ENCODE results near the gene SUGCT.

The SUGCT gene

DNA sequence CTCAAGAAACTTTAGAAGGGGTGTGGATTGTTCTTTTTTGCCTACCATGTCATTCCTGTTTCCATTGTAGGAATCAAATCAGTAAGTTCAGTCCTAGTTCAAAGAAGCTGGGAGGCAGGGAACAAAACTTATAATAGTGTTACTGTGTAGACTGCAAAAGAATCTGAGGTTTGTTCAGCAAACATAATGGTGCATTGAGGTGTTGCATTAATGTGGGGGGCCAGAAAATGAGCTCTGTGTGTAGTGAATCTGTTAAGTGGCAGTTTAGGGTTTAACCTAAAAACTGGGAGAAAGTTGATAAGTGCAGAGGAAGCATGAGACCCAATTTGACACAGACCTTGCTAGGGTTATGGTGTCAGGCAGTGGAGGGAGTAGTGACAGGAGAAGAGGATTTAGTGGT, 197.7 kb downstream of the SUGCT start:
- TF ChIP-seq CTCF (IDR thresholded peaks at IDR 0.05; ENCODE audit: low read depth, low read length) = no peak
- DNase-seq (ENCODE audit: extremely low read depth, low read depth) = no peak

- TF ChIP-seq CTCF (IDR thresholded peaks at IDR 0.05; ENCODE audit: low read depth, low read length) = no peak
- no peak for DNase-seq (ENCODE audit: extremely low read depth, low read depth)
These were observed 207.0 kb downstream of the SUGCT start for GRCh38 chr7:40341836-40342235.

- no peak for DNase-seq (ENCODE audit: extremely low read depth, low read depth)
- no peak for TF ChIP-seq CTCF (IDR thresholded peaks at IDR 0.05; ENCODE audit: low read depth, low read length)
These were observed 211.7 kb downstream of the SUGCT start for GRCh38 chr7:40346554-40346953.

DNA sequence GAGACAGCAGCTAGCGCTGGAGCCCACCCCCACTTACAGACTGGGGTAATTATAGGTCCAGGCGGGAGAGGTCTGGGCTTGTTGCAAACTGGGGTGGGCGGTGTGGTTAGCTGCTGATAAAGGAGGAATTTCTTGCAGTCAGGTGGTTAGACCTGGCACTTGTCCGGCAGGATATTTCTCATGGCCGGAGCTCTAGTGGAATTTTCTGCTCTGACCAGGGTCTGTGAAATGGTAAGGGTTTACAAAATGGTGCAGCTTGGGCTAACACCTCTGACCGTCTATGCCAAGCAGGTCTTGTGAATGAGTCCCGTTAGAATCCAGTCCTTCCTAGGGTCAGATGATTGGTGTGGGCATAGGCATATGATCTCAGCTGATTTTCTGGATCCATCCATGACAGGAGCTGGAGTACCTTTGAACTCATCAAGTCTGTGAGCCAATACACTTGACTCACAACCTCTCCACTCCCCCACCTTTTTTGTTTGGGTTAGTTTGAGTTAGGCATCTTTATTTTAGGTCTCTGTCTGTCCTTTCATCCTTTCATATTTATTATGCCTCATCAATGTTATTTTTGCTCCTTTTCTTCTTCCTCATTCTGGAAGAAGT, 213.4 kb downstream of the SUGCT start:
- TF ChIP-seq CTCF (IDR thresholded peaks at IDR 0.05; ENCODE audit: low read depth, low read length) = no peak
- no peak for DNase-seq (ENCODE audit: extremely low read depth, low read depth)

DNA sequence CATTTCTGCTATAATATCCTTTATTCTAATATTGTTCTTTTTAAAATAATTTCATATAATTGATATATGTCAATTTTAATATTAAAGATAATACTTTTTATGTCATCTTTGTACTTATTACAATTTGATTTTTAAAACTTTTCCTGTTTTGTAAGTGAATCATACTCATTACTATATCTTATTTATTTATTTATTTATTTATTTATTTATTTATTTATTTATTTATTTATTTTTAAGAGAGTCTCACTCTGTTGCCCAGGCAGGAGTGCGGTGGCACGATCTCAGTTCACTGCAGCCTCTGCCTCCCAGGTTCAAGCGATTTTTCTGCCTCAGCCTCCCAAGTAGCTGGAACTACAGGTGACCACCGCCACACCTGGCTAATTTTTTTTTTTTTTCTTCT, 215.3 kb downstream of the SUGCT start:
- TF ChIP-seq CTCF (IDR thresholded peaks at IDR 0.05; ENCODE audit: low read depth, low read length) = no peak
- DNase-seq (ENCODE audit: extremely low read depth, low read depth) = no peak

DNA sequence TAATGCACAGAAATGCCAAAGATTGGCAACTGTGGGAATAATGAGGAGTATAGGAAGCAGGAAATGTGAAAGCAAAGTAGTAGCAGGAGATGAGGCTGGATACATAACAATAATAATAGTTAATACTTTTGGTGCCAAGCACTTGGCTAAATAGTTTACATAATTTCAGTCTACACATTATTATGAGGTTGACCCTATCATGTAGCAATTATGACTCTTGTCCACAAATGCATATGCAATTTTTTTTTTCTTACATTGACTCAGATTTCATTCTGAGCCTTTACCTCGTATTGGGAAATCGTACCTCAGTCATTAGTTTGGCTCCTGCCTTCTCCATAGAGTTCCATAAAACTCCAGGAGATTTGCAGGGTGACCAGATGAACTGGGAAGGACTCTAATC, 219.9 kb downstream of the SUGCT start:
- TF ChIP-seq CTCF (IDR thresholded peaks at IDR 0.05; ENCODE audit: low read depth, low read length) = no peak
- DNase-seq (ENCODE audit: extremely low read depth, low read depth) = no peak

GRCh38 chr7:40356312-40356711, 221.5 kb downstream of the SUGCT start:
- no peak for TF ChIP-seq CTCF (IDR thresholded peaks at IDR 0.05; ENCODE audit: low read depth, low read length)
- no peak for DNase-seq (ENCODE audit: extremely low read depth, low read depth)
